SJCRH30 (cell line): ENCODE data around the gene ATG16L1. TPM values are rescaled to one million over a fixed set of nuclear protein-coding genes. Genes with fewer than 3 reads are reported as not detected.

ENCODE experiments used
- DNase-seq, 2 experiments: peaks; one replicate each; pipeline ENCODE4 v3.0.0-alpha.2; 2015 to 2020
- H3K27ac ChIP-seq: fragments of 250-450 bp; sonication (Bioruptor Pico); 2 replicates; pipeline ENCODE4 v1.5.1; 2020; ENCODE audit warnings: mild to moderate bottlenecking, moderate library complexity
- H3K27me3 ChIP-seq: fragments of 250-450 bp; sonication (Bioruptor Pico); 2 replicates; pipeline ENCODE4 v1.5.1; 2020; ENCODE audit warnings: mild to moderate bottlenecking, moderate library complexity
- H3K36me3 ChIP-seq: fragments of 250-450 bp; sonication (Bioruptor Pico); 2 replicates; pipeline ENCODE4 v1.5.1; 2020; ENCODE audit warnings: mild to moderate bottlenecking, moderate library complexity
- H3K4me1 ChIP-seq: fragments of 250-450 bp; sonication (Bioruptor Pico); 2 replicates; pipeline ENCODE4 v1.5.1; 2020; ENCODE audit warnings: mild to moderate bottlenecking, moderate library complexity
- H3K4me3 ChIP-seq: fragments of 250-450 bp; sonication (Bioruptor Pico); 2 replicates; pipeline ENCODE4 v1.5.1; 2020; ENCODE audit warnings: mild to moderate bottlenecking, moderate library complexity
- H3K9me3 ChIP-seq: fragments of 250-450 bp; sonication (Bioruptor Pico); replicated peaks from 2 replicates; pipeline ENCODE4 v1.5.1; 2020; ENCODE audit warnings: mild to moderate bottlenecking, moderate library complexity
- total RNA-seq: library from RNA; depleted of rRNA; stranded (reverse); fragments of >200 nt; shearing (Covaris generic); gene quantifications from 2 replicates; pipeline ENCODE4 v1.2.3, GENCODE V29; 2014

ATG16L1 gene
- total RNA-seq, 1 experiment from 2014 or later: 28.9 TPM

DNA sequence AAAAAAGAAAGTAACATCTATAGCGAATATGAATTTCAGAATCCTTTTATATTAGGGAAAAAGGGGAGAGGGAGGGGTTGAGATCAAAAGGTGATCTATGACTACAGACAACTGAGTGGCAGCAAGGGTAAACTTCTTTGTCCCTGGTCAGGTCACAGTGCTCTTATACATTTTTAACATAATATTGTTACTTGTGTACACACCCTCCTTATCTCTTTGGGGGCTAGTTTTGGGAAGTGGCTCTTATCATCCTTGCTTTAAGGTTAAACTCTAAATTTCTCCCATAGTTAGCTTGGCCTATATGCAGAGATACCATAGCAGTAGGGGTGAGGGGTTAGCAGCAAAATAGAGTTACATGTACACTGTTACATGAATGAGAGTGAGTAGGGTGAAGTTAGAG, 31.6 kb upstream of the ATG16L1 start:
- H3K27me3 ChIP-seq: no peaks in the 10 kb centered on the region
- H3K36me3 ChIP-seq: no peaks in the 10 kb centered on the region
- no peak for DNase-seq

DNA sequence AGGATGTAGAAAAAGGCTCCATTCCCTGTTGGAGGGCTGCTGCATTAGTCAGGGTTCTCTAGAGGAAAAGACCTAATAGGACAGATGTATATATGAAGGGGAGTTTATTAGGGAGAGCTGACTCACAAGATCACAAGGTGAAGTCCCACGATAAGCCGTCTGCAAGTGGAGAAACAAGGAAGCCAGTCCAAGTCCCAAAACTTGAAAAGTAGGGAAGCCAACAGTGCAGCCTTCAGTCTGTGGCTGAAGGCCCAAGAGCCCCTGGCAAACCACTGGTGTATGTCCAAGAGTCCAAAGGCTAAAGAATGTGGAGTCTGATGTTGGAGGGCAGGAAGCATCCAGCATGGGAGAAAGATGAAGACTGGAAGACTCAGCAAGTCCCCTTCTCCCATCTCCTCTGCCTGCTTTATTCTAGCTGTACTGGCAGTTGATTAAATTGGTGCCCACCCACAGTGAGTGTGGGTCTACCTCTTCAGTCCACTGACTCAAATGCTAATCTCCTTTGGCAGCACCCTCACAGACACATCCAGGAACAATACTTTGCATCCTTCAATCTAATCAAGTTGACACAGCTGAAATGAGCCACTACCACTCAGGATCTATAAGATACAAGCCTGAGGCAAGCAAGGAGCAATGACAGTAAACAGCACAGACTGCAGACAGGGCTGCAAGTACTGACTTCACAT, 30.0 kb upstream of the ATG16L1 start:
- peaks cover 6% of the 10 kb centered on the region; the same call in 1 of the 2 replicates for H3K4me1 ChIP-seq
- no peak overlapping the region for H3K4me3 ChIP-seq
- no peak for DNase-seq
- H3K36me3 ChIP-seq: no peaks in the 10 kb centered on the region
- no peak overlapping the region for H3K27ac ChIP-seq
- H3K27me3 ChIP-seq: no peaks in the 10 kb centered on the region
- H3K9me3 ChIP-seq: 0 out of 2 replicates have a peak, but pooled peaks cover 4% of the 10 kb centered on the region

More for the DNA sequence above, 31.6 kb upstream of the ATG16L1 start:
- Histone ChIP-seq H3K4me1 (peaks cover 6% of the 10 kb centered on the region; the same call in 1 of the 2 replicates), H3K27ac (no peak overlapping the region), H3K4me3 (no peak overlapping the region), H3K9me3 (0 out of 2 replicates have a peak, but pooled peaks cover 4% of the 10 kb centered on the region)

DNA sequence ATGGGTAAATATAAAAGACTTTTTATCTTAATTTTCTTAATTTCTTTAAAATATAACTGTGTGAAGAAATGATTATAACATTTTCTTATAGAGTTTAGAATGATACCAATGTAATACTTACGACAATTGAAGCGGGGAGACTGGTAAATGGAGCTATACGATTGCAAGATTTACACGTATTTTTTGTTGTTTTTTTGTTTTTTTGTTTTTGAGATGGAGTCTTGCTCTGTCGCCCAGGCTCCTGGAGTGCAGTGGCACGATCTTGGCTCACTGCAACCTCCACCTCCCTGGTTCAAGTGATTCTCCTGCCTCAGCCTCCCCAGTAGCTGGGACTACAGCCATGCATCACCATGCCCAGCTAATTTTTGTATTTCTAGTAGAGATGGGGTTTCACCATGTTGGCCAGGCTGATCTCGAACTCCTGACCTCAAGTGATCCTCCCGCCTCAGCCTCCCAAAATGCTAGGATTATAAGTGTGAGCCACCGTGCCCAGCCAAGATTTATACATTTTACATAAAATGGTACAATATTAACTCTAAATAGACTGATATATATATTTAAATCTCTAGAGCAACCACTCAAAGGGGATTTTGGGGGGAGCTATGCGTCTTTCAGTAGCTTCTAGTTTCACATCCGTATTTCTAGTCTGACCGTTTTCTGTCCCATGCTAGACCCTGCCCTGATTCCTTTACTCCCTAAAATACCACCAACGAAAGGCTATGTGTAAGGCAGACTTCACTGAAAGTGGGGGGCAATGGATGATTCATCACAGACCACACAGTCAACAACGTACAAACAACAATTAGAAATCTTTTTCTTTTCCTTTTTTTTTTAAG, 28.2 kb upstream of the ATG16L1 start:
- peaks cover 2% of the 10 kb centered on the region; the same call in 1 of the 2 replicates for H3K4me1 ChIP-seq
- no peaks in the 10 kb centered on the region; the same call in 1 of the 2 replicates for H3K27me3 ChIP-seq
- H3K27ac ChIP-seq: no peak overlapping the region
- no peak for DNase-seq
- H3K36me3 ChIP-seq: no peaks in the 10 kb centered on the region
- no peak overlapping the region for H3K4me3 ChIP-seq
- H3K9me3 ChIP-seq: no peaks in the 10 kb centered on the region

DNA sequence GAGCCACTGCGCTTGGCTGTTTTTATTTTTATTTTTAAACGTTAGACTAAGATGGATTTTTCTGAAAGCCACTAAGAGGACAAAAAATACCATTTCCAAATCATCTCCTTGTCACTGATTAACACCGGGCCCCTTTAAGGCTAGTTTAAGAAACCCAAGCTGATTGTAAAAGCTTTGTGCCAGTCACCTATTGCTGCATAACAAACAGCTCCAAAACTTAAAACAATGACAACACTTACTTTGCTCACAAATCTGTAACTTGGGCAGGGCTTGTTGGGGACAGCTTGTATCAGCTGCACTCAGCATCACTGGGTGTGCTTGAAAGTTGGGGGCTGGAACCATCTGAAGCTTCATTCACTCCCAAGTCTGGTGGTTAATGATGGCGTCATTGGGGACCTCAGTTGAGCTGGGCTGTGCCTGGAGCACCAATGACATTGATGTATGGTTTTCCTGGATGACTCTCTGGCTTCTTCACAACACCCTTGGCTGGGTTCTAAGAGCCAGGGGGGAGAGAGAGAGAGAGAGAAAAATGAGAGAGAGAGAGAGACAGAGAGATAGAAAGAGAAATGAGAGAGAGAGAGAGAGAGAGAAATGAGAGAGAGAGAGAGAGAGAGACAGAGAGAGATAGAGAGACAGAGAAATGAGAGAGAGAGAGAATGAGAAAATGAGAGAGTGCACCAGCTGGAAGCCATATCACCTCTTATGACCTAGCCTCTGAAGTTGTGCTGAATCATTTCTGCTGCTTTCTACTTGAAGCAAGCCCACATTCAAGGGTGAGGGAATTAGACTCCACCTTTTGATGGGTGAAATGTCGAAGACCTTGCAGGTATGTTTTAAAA, 26.0 kb upstream of the ATG16L1 start:
- no peaks in the 10 kb centered on the region; the same call in 1 of the 2 replicates for H3K27me3 ChIP-seq
- no peaks in the 10 kb centered on the region for H3K9me3 ChIP-seq
- H3K36me3 ChIP-seq: no peaks in the 10 kb centered on the region
- no peaks in the 10 kb centered on the region for H3K4me1 ChIP-seq
- no peak overlapping the region for H3K27ac ChIP-seq
- no peak overlapping the region for H3K4me3 ChIP-seq
- no peak for DNase-seq

DNA sequence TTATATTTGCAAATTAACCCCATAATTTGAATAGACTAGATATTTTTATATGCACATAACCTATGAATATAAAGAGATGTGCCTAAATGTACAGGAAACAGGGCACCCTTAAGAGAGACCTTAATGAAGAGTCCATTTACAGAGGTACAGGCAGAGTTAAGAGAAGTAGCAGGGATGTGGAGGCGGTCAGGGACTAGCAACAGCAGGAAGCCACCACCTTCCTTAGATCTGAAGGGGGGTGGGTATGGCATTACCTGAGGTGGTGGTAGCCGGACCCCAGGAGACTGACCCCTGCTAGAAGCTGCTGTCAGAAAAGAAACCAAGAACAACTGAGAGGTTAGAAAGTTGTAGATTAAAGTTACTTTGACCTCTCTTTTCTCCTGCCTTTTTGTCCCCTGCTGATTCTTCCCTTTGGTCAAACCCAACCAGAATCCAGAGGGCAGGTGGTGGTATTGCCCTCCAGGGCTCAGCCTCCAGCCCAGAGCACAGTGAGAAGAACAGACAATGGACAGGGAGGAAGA, 24.9 kb upstream of the ATG16L1 start:
- Histone ChIP-seq H3K4me1 (no peaks in the 10 kb centered on the region), H3K4me3 (no peak overlapping the region), H3K9me3 (no peaks in the 10 kb centered on the region), H3K36me3 (no peaks in the 10 kb centered on the region), H3K27me3 (no peaks in the 10 kb centered on the region; the same call in 1 of the 2 replicates), H3K27ac (no peak overlapping the region)
- no peak for DNase-seq

DNA sequence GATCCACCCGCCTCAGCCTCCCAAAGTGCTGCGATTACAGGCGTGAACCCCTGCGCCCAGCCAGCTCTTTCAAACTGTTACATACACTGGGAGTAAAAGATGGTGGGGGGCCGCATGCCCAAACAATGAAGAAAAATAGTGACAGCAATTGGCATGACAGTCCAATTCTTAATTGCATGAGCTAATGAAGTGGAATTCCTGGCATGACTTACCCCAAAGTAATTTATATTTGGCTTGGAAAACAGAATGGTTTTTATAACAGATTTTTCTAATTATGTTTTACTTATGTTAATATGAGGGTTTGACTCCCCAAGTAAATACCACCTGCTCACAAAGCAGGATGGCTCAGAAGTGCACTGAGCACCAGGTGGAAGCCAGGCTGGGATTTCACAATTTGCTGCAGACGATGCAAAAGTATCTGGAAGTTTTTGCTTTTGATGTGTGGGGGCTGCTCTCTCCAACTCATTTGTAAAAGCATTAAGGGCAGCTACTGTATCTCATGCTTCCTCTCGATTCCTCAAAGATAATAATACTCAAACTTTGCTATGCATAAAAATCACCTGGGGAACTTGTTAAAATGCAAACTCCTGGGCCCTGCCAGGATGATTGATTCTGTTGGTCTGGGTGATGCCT, 24.0 kb upstream of the ATG16L1 start:
- DNase-seq: no peak
- no peak overlapping the region for H3K4me3 ChIP-seq
- no peaks in the 10 kb centered on the region; the same call in 1 of the 2 replicates for H3K27me3 ChIP-seq
- H3K9me3 ChIP-seq: no peaks in the 10 kb centered on the region
- no peaks in the 10 kb centered on the region for H3K4me1 ChIP-seq
- no peak overlapping the region for H3K27ac ChIP-seq
- H3K36me3 ChIP-seq: no peaks in the 10 kb centered on the region

DNA sequence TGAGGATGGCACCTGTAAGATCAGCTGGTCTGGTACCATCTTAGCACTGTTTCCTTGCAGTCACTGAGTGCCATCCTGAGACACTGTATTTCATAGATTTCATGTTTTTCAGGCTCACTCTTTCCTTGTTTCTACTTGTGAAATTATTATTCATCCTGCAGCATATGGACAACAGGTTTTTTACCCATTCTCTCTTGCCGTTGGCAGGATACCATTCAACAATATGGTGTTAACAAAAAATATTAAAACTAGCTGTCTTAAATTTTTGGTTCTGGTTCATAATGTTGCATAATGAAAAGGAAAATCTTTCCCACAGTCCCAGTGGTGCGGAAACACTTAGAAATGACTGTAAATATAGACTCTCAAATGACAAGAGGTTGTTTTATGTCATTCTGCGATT, 23.1 kb upstream of the ATG16L1 start:
- no peak for DNase-seq
- H3K27ac ChIP-seq: no peak overlapping the region
- no peaks in the 10 kb centered on the region for H3K4me1 ChIP-seq
- no peak overlapping the region for H3K4me3 ChIP-seq
- no peaks in the 10 kb centered on the region; the same call in 1 of the 2 replicates for H3K27me3 ChIP-seq
- H3K9me3 ChIP-seq: 0 out of 2 replicates have a peak, but pooled peaks cover under 1% of the 10 kb centered on the region
- no peaks in the 10 kb centered on the region for H3K36me3 ChIP-seq

DNA sequence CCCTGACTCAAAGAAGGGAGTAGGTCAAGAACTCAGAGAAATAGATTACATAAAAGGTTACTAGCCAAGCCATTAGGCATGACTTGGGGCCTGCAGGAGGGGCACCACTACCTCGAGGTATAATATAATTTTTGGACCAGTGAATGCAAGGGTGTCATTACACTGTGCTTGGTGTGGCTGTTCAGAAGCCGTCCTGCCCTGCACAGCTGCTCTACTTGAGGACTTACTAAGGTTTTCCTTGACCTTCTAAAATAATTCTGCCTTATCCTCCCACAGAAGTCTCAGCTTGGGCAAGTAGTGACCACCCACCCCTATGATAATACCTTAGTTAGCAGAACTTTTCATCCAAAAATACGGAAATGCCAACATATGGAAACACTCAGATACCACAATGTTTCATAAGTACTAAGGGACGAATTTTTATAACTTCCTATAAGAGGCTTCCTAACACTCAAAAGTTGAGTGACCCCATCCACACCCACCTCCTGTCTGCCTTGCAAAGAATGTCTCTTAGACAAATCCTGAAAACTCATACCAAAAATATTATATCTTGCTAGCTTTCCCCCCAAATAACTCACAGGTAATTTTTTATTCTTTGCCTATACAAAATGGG, 17.7 kb upstream of the ATG16L1 start:
- DNase-seq: no peak
- peaks cover 4% of the 10 kb centered on the region; the same call in 1 of the 2 replicates for H3K9me3 ChIP-seq
- no peaks in the 10 kb centered on the region for H3K36me3 ChIP-seq

DNA sequence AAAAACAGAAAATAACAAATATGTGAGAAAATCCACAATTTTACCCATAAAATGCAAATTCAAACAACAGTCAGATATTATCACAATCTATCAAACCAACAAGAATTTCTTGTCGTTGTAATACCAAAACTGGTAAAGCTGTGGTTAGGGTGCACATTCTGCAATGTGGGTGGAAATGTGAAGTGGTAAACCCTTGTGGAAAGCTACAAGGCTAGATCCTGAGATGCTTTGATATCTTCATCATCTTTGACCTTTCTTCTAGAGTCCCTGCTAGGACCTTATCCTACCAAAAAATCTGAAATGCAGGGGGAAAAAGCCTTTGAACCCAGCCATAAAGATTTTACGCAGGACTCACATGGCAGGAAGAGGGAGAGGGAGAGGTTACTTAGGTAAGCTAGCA, 17.2 kb upstream of the ATG16L1 start:
- no peak for DNase-seq
- H3K27me3 ChIP-seq: no peaks in the 10 kb centered on the region
- H3K9me3 ChIP-seq: peaks cover 4% of the 10 kb centered on the region; the same call in 1 of the 2 replicates
- H3K4me1 ChIP-seq: no peaks in the 10 kb centered on the region
- H3K36me3 ChIP-seq: no peaks in the 10 kb centered on the region
- no peak overlapping the region for H3K4me3 ChIP-seq
- no peak overlapping the region for H3K27ac ChIP-seq

More for the DNA sequence above, 17.7 kb upstream of the ATG16L1 start:
- no peak overlapping the region for H3K27ac ChIP-seq
- H3K4me3 ChIP-seq: no peak overlapping the region
- no peaks in the 10 kb centered on the region for H3K27me3 ChIP-seq
- no peaks in the 10 kb centered on the region for H3K4me1 ChIP-seq

DNA sequence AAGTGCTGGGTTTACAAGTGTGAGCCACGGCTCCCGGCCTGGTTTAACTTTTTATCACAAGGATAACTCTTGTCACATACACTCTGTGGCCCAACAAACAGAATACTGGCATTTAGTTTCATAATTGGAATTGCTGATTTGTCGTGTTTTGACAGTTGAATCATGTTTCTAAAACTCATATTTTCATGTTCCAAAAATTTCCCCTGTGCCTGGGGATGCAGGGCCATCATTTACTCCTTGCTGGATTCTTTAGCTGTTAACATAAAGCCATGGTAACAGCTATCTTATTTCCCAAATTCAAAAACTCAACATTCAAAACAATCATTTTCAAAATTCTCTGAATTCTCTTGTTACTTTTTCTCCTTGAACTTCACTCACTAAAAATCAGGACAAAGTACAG, 16.5 kb upstream of the ATG16L1 start:
- H3K4me1 ChIP-seq: no peaks in the 10 kb centered on the region
- H3K27me3 ChIP-seq: no peaks in the 10 kb centered on the region
- peaks cover 4% of the 10 kb centered on the region; the same call in 1 of the 2 replicates for H3K9me3 ChIP-seq
- H3K4me3 ChIP-seq: no peak overlapping the region
- no peak for DNase-seq
- H3K27ac ChIP-seq: no peak overlapping the region
- no peaks in the 10 kb centered on the region for H3K36me3 ChIP-seq

DNA sequence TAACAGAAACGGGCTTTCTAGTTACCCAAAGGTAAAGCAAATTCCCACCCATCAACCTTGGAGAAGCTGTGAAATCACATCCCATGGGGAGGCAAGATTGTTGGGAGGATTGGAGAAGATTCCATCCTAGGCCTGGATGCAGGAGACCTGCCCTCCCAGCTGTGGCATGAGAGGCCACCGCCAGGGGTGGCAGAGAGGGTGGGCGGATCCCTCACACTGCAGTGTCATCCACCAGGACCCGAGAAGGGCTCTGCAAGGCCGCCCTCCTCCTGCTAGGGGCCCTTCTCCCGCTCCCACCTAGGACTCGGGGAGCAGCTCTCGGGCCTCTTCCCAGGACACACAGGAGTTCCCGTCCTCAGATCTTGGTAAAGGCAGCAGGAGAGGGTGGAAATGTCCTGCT, 15.5 kb upstream of the ATG16L1 start:
- H3K9me3 ChIP-seq: peaks cover 4% of the 10 kb centered on the region; the same call in 1 of the 2 replicates
- no peak overlapping the region for H3K27ac ChIP-seq
- H3K27me3 ChIP-seq: no peaks in the 10 kb centered on the region
- no peaks in the 10 kb centered on the region for H3K36me3 ChIP-seq
- no peak for DNase-seq
- no peaks in the 10 kb centered on the region for H3K4me1 ChIP-seq
- H3K4me3 ChIP-seq: no peak overlapping the region

DNA sequence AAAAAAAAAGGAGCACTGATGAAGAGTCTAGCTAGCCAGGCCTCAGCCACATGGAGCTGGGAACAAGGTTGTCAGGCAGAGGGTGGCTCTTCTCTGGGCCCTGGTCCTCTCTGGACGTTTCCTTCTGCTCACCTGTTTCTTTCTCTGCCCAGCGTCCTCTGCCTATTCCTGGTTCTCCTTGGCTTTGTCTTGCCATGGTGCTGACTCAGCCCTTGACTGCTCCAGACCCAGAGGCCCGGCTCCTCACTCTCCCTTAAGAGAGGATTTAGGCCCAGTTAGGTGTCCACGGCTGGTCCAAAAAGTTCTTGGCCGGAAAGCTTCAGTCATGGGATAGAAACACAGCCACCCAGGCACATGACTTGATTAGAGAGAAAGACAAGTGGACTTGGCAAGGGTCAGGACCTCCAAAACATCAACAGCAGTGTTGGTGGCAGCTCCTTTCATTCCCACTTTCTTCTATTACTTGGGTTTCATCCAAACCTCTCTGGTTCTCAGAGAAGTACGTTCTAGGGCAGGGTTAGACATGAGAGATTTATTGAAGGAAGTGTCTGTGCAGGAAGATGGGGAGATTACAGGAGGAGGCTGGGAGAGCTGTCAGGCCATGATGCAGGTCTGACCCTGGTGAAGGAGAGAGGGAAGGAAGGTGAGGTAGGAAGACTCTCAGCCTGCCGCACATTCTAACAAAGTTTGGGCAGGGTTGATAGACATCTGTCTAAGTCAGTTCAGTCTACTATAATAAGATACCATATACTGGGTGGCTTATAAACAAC, 14.5 kb upstream of the ATG16L1 start:
- Histone ChIP-seq H3K4me3 (no peak overlapping the region), H3K4me1 (no peaks in the 10 kb centered on the region)

DNA sequence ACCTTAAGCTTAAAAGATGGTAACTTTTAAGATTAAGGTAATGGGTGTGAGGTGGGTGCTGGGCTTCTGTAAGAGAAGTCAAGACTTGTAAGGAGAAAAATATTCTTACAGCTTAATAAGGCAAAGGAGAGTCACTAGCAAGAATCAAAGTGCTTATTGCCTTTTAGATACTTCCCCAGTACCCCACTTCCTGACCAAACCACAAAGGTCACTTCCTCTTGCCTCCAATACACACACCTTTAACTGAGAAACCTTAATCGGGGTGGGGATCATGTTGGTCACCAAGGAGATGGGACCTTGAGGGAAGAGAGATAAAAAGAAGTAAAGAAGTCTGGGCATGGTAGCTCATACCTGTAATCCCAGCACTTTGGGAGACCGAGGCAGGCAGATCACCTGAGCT, 10.6 kb upstream of the ATG16L1 start:
- DNase-seq: no peak
- Histone ChIP-seq H3K27me3 (no peaks in the 10 kb centered on the region), H3K36me3 (no peaks in the 10 kb centered on the region), H3K4me1 (no peaks in the 10 kb centered on the region), H3K4me3 (no peak overlapping the region), H3K9me3 (no peaks in the 10 kb centered on the region), H3K27ac (no peak overlapping the region)

More for the DNA sequence above, 14.5 kb upstream of the ATG16L1 start:
- Histone ChIP-seq H3K27me3 (no peaks in the 10 kb centered on the region), H3K36me3 (no peaks in the 10 kb centered on the region), H3K9me3 (peaks cover 4% of the 10 kb centered on the region; the same call in 1 of the 2 replicates), H3K27ac (no peak overlapping the region)
- DNase-seq: no peak
